ENCODE measurements around the gene PATJ. TPM values are rescaled to one million over a fixed set of nuclear protein-coding genes. Genes with fewer than 3 reads are reported as not detected.

The PATJ gene
- polyA plus RNA-seq, 2 donors: 17.2 to 28.6 TPM

DNA sequence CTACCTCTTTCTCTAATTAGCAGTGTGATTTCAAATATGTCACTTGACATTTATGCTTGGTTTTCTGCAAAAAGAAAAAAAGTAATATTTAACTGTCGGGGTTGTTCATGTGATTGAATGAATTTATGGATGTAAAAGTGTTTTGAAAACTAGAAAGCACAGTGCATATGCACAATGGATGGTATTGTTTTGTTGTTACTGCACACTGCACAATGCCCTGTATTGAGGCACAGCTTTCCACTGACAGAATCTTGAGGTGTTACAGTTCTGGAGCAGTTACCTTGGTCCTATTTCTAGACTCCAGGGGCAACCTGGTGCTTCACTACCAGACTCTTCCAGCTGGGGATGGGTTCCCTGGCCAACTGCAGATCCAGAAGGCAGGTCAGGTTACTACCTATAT, 335.5 kb downstream of the PATJ start:
- no peak overlapping the region for H3K27ac ChIP-seq (ENCODE audit: low read depth in 2 of 2, low read length in 1 of 2)
- H3K9me3 ChIP-seq (ENCODE audit: control insufficient read depth in 2 of 2, insufficient read depth in 1 of 2, low read depth in 1 of 2, low read length in 1 of 2): no peaks in the 10 kb centered on the region
- H3K4me3 ChIP-seq (ENCODE audit: low read depth in 1 of 2, low read length in 2 of 2): no peak overlapping the region
- no peaks in the 10 kb centered on the region for H3K27me3 ChIP-seq (ENCODE audit: control insufficient read depth in 1 of 2, insufficient read depth in 2 of 2, low read length in 2 of 2)
- no peaks in the 10 kb centered on the region for H3K4me1 ChIP-seq (ENCODE audit: control insufficient read depth in 2 of 2, insufficient read depth in 2 of 2, low read length in 1 of 2)
- peaks cover 1 to 3% of the 10 kb centered on the region in 2 donors for H3K36me3 ChIP-seq (ENCODE audit: control insufficient read depth in 2 of 2, insufficient read depth in 2 of 2, low read length in 1 of 2)
- WGBS, 2 donors: 92 to 93% methylated on average over 1 of the region's 1 CpG

DNA sequence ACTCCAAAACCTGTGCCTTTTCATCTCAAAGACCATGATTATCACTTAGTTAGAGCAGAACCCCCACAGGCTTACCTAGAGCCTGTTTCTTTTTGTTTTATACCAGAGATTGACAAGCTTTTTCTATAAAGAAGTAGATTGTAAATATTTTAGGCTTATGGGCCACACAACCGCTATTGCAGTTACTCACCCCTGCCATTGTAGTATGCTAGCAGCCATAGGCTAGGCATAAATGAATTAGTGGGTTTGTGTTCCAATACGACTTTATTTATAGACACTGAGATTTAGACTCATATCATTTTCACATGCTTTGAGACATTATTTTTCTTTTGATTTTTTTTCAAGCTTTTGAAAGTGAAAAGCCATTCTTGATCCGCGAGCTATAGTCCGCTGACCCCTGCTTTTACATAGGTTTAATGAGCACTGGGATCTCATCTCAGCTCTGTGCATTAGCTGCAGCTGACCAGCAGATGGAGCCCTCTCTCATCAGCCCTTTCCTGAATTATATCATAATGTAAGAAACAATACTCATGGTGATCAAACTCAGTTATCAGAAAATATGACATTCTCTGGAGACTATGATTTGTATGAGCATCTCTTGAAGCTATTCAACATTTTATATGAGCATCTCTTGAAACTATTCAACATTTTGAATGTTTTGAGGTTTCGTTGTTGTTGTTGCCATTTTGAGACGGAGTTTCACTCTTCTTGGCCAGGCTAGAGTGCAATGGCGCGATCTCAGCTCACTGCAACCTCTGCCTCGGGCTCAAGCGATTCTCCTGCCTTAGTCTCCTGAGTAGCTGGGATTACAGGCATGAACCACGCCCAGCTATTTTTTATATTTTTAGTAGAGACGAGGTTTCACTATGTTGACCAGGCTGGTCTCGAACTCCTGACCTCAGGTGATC, 340.4 kb downstream of the PATJ start:
- no peaks in the 10 kb centered on the region for H3K9me3 ChIP-seq (ENCODE audit: control insufficient read depth in 2 of 2, insufficient read depth in 1 of 2, low read depth in 1 of 2, low read length in 1 of 2)
- no peaks in the 10 kb centered on the region for H3K4me1 ChIP-seq (ENCODE audit: control insufficient read depth in 2 of 2, insufficient read depth in 2 of 2, low read length in 1 of 2)
- no peaks in the 10 kb centered on the region for H3K27me3 ChIP-seq (ENCODE audit: control insufficient read depth in 1 of 2, insufficient read depth in 2 of 2, low read length in 2 of 2)
- peaks cover 7% of the 10 kb centered on the region in 2 donors for H3K36me3 ChIP-seq (ENCODE audit: control insufficient read depth in 2 of 2, insufficient read depth in 2 of 2, low read length in 1 of 2)
- H3K27ac ChIP-seq (ENCODE audit: low read depth in 2 of 2, low read length in 1 of 2): no peak overlapping the region
- H3K4me3 ChIP-seq (ENCODE audit: low read depth in 1 of 2, low read length in 2 of 2): no peak overlapping the region
- WGBS, 2 donors: 83 to 86% methylated on average over 14 of the region's 14 CpGs

DNA sequence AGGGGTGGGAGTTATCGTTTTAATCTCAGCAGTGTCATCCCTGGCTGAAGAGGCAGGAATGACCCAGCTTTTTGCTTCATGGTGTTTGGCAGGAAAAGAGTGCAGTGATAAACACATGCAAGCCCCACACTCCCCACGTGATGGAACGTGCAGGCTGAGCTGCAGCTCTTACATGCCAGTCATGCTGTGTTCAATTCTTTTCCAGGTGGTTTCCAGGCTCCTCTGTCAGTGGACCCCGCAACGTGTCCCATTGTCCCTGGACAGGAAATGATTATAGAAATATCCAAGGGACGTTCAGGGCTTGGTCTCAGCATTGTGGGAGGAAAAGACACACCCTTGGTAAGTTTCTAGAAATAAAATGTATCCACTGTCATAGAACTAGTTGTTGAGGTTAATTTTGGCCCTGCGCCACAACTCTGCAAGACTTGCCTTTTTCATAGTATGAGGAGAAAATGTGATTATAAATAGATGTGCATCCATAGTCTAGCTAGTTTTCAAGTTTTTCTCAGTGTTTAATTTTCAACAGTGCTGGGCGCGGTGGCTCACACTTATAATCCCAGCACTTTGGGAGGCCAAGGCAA, 342.1 kb downstream of the PATJ start:
- Histone ChIP-seq H3K27ac (ENCODE audit: low read depth in 2 of 2, low read length in 1 of 2) (no peak overlapping the region), H3K36me3 (ENCODE audit: control insufficient read depth in 2 of 2, insufficient read depth in 2 of 2, low read length in 1 of 2) (peaks cover 4 to 13% of the 10 kb centered on the region in 2 donors), H3K27me3 (ENCODE audit: control insufficient read depth in 1 of 2, insufficient read depth in 2 of 2, low read length in 2 of 2) (no peaks in the 10 kb centered on the region), H3K4me3 (ENCODE audit: low read depth in 1 of 2, low read length in 2 of 2) (no peak overlapping the region), H3K9me3 (ENCODE audit: control insufficient read depth in 2 of 2, insufficient read depth in 1 of 2, low read depth in 1 of 2, low read length in 1 of 2) (no peaks in the 10 kb centered on the region), H3K4me1 (ENCODE audit: control insufficient read depth in 2 of 2, insufficient read depth in 2 of 2, low read length in 1 of 2) (no peaks in the 10 kb centered on the region)
- WGBS, 2 donors: 59 to 69% methylated on average over 9 of the region's 9 CpGs

DNA sequence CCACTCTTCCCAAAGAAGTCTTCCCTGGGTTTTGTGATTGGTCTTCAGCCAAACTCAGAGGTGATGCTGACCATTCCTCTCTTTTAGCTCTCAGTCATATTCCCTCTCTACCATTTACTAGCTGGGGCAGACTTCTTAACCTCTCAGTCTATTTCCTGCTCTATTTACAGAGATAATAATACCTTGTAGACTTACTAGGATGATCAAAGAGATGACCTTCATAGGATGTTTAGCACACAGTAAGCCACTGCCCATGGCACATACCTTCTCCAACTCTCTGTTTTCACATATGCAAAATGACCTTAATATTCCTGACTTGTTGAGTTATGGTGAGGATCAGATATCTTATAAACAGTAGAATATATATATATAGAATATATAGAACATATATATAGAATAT, 346.2 kb downstream of the PATJ start:
- Histone ChIP-seq H3K9me3 (ENCODE audit: control insufficient read depth in 2 of 2, insufficient read depth in 1 of 2, low read depth in 1 of 2, low read length in 1 of 2) (no peaks in the 10 kb centered on the region), H3K27ac (ENCODE audit: low read depth in 2 of 2, low read length in 1 of 2) (no peak overlapping the region), H3K4me3 (ENCODE audit: low read depth in 1 of 2, low read length in 2 of 2) (no peak overlapping the region), H3K36me3 (ENCODE audit: control insufficient read depth in 2 of 2, insufficient read depth in 2 of 2, low read length in 1 of 2) (peaks cover 4 to 13% of the 10 kb centered on the region in 2 donors), H3K27me3 (ENCODE audit: control insufficient read depth in 1 of 2, insufficient read depth in 2 of 2, low read length in 2 of 2) (no peaks in the 10 kb centered on the region), H3K4me1 (ENCODE audit: control insufficient read depth in 2 of 2, insufficient read depth in 2 of 2, low read length in 1 of 2) (no peaks in the 10 kb centered on the region)

DNA sequence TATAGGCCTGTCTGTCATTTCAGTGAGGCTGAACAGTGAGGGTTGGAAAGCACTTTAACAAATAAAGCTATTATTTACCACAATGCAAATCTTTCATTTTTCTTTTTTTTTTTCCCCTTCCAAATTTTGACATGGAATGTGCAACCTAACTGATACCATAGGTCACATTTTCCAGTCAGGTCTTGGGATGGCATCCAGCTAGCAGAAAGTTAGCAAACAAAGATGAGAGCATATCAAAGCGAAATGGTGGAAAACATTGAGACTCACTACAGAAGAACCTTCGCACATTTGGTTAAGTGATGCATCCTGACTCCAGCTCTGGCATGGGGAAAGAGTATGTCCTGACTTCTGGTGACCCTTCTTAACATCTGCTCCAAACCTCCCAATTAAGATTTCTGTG, 347.3 kb downstream of the PATJ start:
- no peak overlapping the region for H3K27ac ChIP-seq (ENCODE audit: low read depth in 2 of 2, low read length in 1 of 2)
- no peaks in the 10 kb centered on the region for H3K9me3 ChIP-seq (ENCODE audit: control insufficient read depth in 2 of 2, insufficient read depth in 1 of 2, low read depth in 1 of 2, low read length in 1 of 2)
- WGBS, 2 donors: 94 to 100% methylated on average over 2 of the region's 2 CpGs
- H3K36me3 ChIP-seq (ENCODE audit: control insufficient read depth in 2 of 2, insufficient read depth in 2 of 2, low read length in 1 of 2): peaks cover under 1 to 13% of the 10 kb centered on the region in 2 donors
- H3K27me3 ChIP-seq (ENCODE audit: control insufficient read depth in 1 of 2, insufficient read depth in 2 of 2, low read length in 2 of 2): no peaks in the 10 kb centered on the region
- no peaks in the 10 kb centered on the region for H3K4me1 ChIP-seq (ENCODE audit: control insufficient read depth in 2 of 2, insufficient read depth in 2 of 2, low read length in 1 of 2)
- no peak overlapping the region for H3K4me3 ChIP-seq (ENCODE audit: low read depth in 1 of 2, low read length in 2 of 2)

DNA sequence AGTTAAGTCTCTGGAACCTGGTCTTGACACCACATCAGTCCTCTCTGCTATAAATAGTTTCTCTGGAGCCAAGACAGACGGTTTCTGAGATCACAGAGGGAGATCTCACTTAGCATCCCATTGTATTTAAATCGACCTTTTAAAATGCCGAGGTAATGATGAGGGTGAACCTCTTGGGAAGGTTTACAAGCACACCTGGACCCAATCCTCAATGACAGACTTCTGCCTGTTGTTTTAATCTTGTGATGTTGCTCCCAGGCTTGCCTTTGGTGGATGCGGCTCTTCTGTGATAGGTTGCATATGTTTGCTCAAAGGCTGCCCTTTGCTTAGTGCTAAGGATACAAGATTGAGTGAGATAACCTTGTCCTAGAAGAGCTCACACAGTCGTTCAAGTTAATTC, 347.7 kb downstream of the PATJ start:
- Histone ChIP-seq H3K36me3 (ENCODE audit: control insufficient read depth in 2 of 2, insufficient read depth in 2 of 2, low read length in 1 of 2) (peaks cover 0 to 13% of the 10 kb centered on the region in 2 donors), H3K4me1 (ENCODE audit: control insufficient read depth in 2 of 2, insufficient read depth in 2 of 2, low read length in 1 of 2) (no peaks in the 10 kb centered on the region), H3K9me3 (ENCODE audit: control insufficient read depth in 2 of 2, insufficient read depth in 1 of 2, low read depth in 1 of 2, low read length in 1 of 2) (no peaks in the 10 kb centered on the region), H3K27ac (ENCODE audit: low read depth in 2 of 2, low read length in 1 of 2) (no peak overlapping the region), H3K27me3 (ENCODE audit: control insufficient read depth in 1 of 2, insufficient read depth in 2 of 2, low read length in 2 of 2) (no peaks in the 10 kb centered on the region), H3K4me3 (ENCODE audit: low read depth in 1 of 2, low read length in 2 of 2) (no peak overlapping the region)
- WGBS, 2 donors: 60 to 63% methylated on average over 5 of the region's 5 CpGs

DNA sequence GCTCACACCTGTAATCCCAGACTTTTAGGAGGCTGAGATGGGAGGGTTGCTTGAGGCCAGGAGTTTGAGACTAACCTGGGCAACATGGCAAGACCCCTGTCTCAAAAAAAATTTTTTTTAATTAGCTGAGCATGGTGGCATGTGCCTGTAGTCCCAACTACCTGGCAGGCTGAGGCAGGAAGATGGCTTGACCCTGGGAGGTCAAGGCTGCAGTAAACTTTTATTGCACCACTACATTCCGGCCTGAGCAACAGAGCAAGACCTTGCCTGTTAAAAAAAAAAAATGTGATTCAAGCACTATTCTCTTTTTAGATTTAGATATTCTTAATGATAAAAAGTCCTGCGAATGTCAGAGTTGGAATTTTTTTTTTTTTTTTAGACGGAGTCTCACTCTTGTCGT, 349.8 kb downstream of the PATJ start:
- WGBS, 2 donors: 93 to 97% methylated on average over 4 of the region's 4 CpGs
- H3K27ac ChIP-seq (ENCODE audit: low read depth in 2 of 2, low read length in 1 of 2): no peak overlapping the region
- H3K27me3 ChIP-seq (ENCODE audit: control insufficient read depth in 1 of 2, insufficient read depth in 2 of 2, low read length in 2 of 2): no peaks in the 10 kb centered on the region
- H3K4me1 ChIP-seq (ENCODE audit: control insufficient read depth in 2 of 2, insufficient read depth in 2 of 2, low read length in 1 of 2): no peaks in the 10 kb centered on the region
- no peak overlapping the region for H3K4me3 ChIP-seq (ENCODE audit: low read depth in 1 of 2, low read length in 2 of 2)
- peaks cover 0 to 7% of the 10 kb centered on the region in 2 donors for H3K36me3 ChIP-seq (ENCODE audit: control insufficient read depth in 2 of 2, insufficient read depth in 2 of 2, low read length in 1 of 2)
- H3K9me3 ChIP-seq (ENCODE audit: control insufficient read depth in 2 of 2, insufficient read depth in 1 of 2, low read depth in 1 of 2, low read length in 1 of 2): no peaks in the 10 kb centered on the region

DNA sequence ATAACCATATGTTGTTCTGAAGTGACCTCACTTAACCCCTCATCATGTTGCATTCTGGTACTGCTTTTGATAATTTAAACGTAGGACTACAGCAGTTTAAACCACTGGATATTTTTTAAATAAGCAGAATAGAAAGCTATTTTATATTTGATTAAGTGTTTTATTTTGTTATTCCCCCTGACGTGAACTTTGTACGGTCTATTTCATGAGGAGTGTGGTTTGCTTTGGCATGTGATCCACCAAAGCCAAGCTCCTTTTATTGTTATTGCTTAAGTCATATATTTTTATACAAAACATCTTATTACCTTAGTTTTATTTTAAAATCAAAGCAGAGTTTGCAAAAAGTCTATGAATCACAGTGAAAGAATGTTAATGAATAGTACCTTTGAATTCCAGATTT, 351.0 kb downstream of the PATJ start:
- WGBS, 2 donors: 70 to 84% methylated on average over 3 of the region's 3 CpGs
- Histone ChIP-seq H3K27me3 (ENCODE audit: control insufficient read depth in 1 of 2, insufficient read depth in 2 of 2, low read length in 2 of 2) (no peaks in the 10 kb centered on the region), H3K36me3 (ENCODE audit: control insufficient read depth in 2 of 2, insufficient read depth in 2 of 2, low read length in 1 of 2) (peaks cover 3 to 4% of the 10 kb centered on the region in 2 donors), H3K27ac (ENCODE audit: low read depth in 2 of 2, low read length in 1 of 2) (no peak overlapping the region), H3K4me1 (ENCODE audit: control insufficient read depth in 2 of 2, insufficient read depth in 2 of 2, low read length in 1 of 2) (no peaks in the 10 kb centered on the region), H3K9me3 (ENCODE audit: control insufficient read depth in 2 of 2, insufficient read depth in 1 of 2, low read depth in 1 of 2, low read length in 1 of 2) (peaks cover 0 to 3% of the 10 kb centered on the region in 2 donors), H3K4me3 (ENCODE audit: low read depth in 1 of 2, low read length in 2 of 2) (no peak overlapping the region)

DNA sequence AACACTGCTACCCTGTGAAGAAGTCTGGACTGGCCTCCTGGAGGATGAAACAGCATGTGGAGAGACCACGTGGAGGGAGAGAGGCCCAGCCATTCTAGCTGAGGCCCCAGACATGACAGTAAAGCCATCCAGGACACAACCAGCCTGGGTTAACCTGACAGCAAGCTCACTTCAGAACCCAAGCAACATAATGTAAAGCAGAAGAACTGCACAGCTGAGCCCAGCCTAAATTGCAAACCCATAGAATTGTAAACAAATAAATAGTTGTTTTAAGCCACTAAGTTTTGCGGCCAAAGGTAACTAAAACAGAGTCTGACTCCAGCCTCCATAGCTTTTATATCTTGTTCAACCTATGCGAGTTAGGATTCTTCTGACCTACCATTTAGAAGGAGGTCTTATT, 355.2 kb downstream of the PATJ start:
- Histone ChIP-seq H3K36me3 (ENCODE audit: control insufficient read depth in 2 of 2, insufficient read depth in 2 of 2, low read length in 1 of 2) (peaks cover 2 to 3% of the 10 kb centered on the region in 2 donors), H3K9me3 (ENCODE audit: control insufficient read depth in 2 of 2, insufficient read depth in 1 of 2, low read depth in 1 of 2, low read length in 1 of 2) (peaks cover 0 to 3% of the 10 kb centered on the region in 2 donors), H3K27ac (ENCODE audit: low read depth in 2 of 2, low read length in 1 of 2) (no peak overlapping the region), H3K4me3 (ENCODE audit: low read depth in 1 of 2, low read length in 2 of 2) (no peak overlapping the region), H3K27me3 (ENCODE audit: control insufficient read depth in 1 of 2, insufficient read depth in 2 of 2, low read length in 2 of 2) (no peaks in the 10 kb centered on the region), H3K4me1 (ENCODE audit: control insufficient read depth in 2 of 2, insufficient read depth in 2 of 2, low read length in 1 of 2) (no peaks in the 10 kb centered on the region)
- WGBS, 2 donors: 96 to 98% methylated on average over 3 of the region's 3 CpGs

DNA sequence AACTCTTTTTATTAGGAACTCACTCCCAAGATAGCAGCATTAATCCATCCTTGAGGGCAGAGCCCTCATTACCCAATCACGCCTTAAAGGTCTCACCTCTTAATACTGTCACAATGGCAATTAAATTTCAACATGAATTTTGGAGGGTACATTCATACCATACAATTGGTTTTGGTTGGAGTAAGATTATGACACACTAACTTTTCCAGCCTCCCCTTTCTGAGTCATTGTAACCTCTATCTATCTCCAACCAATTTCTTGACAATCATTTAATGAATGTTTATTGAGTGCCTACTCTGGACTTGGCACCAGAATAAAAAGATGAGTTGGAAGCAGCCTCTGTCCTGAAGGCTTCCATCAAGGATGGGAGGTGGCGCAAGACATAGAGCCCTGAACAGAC, 358.2 kb downstream of the PATJ start:
- no peak overlapping the region for H3K27ac ChIP-seq (ENCODE audit: low read depth in 2 of 2, low read length in 1 of 2)
- no peaks in the 10 kb centered on the region for H3K4me1 ChIP-seq (ENCODE audit: control insufficient read depth in 2 of 2, insufficient read depth in 2 of 2, low read length in 1 of 2)
- H3K27me3 ChIP-seq (ENCODE audit: control insufficient read depth in 1 of 2, insufficient read depth in 2 of 2, low read length in 2 of 2): no peaks in the 10 kb centered on the region
- H3K4me3 ChIP-seq (ENCODE audit: low read depth in 1 of 2, low read length in 2 of 2): no peak overlapping the region
- H3K36me3 ChIP-seq (ENCODE audit: control insufficient read depth in 2 of 2, insufficient read depth in 2 of 2, low read length in 1 of 2): peaks cover 2 to 3% of the 10 kb centered on the region in 2 donors
- peaks cover 0 to 3% of the 10 kb centered on the region in 2 donors for H3K9me3 ChIP-seq (ENCODE audit: control insufficient read depth in 2 of 2, insufficient read depth in 1 of 2, low read depth in 1 of 2, low read length in 1 of 2)
- WGBS, 2 donors: 91 to 100% methylated on average over 2 of the region's 2 CpGs
